ENCODE measurements around the gene EIF3L. TPM values are rescaled to one million over a fixed set of nuclear protein-coding genes. Genes with fewer than 3 reads are reported as not detected.

EIF3L gene
- total RNA-seq, 1 donor from 2014 or later: 452 TPM

- Mint-ChIP-seq H3K4me3 (ENCODE audit: unreplicated experiment) (peak overlapping the region; percentile 80), H3K4me1 (ENCODE audit: unreplicated experiment) (peaks cover 55% of the 10 kb centered on the region), H3K9me3 (ENCODE audit: unreplicated experiment) (no peaks in the 10 kb centered on the region), H3K27me3 (ENCODE audit: unreplicated experiment) (no peaks in the 10 kb centered on the region), H3K36me3 (ENCODE audit: unreplicated experiment) (no peaks in the 10 kb centered on the region), H3K27ac (ENCODE audit: unreplicated experiment) (peak overlapping the region; percentile 83)
- TF ChIP-seq CTCF (IDR thresholded peaks at IDR 0.05): no peak
- no peak for DNase-seq (ENCODE audit: extremely low spot score, unreplicated experiment)
Measured at GRCh38 chr22:37906364-37907008, 57.3 kb downstream of the EIF3L start.

DNA sequence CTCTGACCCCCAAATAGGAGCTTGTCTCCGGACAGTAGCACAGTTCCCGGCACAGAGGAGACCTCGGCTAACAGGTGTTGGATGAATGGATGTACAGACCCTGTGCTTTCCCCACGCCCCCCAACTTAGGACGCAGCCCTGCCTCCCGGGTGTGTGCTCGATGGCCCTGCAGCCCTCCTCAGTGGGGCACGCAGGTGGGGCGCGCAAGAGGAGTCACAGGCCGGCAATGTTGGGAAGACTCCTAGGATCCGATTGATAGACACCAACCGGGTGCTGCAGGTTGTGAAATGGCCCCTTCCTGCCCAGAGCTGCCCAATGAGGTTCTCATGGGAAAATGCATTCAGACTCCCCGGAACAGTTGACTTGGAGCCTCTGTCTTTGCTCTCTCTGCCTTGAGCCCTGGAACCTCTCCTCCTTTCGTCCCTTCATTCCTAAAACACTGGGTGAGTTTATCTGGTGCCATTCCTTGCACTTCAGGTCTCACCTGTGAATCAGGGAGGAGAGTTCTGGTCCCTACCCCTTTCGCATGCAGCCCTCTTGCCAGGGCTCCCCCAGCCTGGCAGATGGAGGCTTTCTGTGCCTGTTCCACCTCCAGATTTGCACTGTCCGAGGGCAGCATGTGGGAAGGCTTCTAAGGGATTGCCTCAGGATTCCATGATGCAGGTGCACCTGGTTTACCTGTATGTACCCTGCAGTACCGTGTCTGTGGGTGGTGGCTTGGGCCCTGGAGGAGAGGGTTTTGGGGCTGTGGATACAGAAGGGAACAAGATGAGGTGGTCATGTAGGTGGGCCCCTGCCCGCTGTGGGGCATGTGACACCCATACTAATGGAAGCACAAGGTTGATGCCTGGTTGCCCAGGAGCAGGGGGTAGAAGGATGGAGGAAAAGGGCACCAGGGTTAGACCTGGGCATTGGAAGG is 58.1 kb downstream of the EIF3L start:
- H3K9me3 Mint-ChIP-seq (ENCODE audit: unreplicated experiment): no peaks in the 10 kb centered on the region
- no peak for TF ChIP-seq CTCF (IDR thresholded peaks at IDR 0.05)
- H3K27me3 Mint-ChIP-seq (ENCODE audit: unreplicated experiment): no peaks in the 10 kb centered on the region
- peak overlapping the region; percentile 83 for H3K27ac Mint-ChIP-seq (ENCODE audit: unreplicated experiment)
- H3K4me1 Mint-ChIP-seq (ENCODE audit: unreplicated experiment): peaks cover 61% of the 10 kb centered on the region
- H3K4me3 Mint-ChIP-seq (ENCODE audit: unreplicated experiment): peak overlapping the region; percentile 80
- DNase-seq (ENCODE audit: extremely low spot score, unreplicated experiment): no peak
- no peaks in the 10 kb centered on the region for H3K36me3 Mint-ChIP-seq (ENCODE audit: unreplicated experiment)

GRCh38 chr22:37909766-37910165 is 60.5 kb downstream of the EIF3L start:
- H3K27me3 Mint-ChIP-seq (ENCODE audit: unreplicated experiment): no peaks in the 10 kb centered on the region
- TF ChIP-seq CTCF (IDR thresholded peaks at IDR 0.05): no peak
- DNase-seq (ENCODE audit: extremely low spot score, unreplicated experiment): no peak
- peak overlapping the region; percentile 93 for H3K27ac Mint-ChIP-seq (ENCODE audit: unreplicated experiment)
- H3K4me3 Mint-ChIP-seq (ENCODE audit: unreplicated experiment): peak overlapping the region; percentile 17
- peaks cover 62% of the 10 kb centered on the region for H3K4me1 Mint-ChIP-seq (ENCODE audit: unreplicated experiment)
- no peaks in the 10 kb centered on the region for H3K9me3 Mint-ChIP-seq (ENCODE audit: unreplicated experiment)
- H3K36me3 Mint-ChIP-seq (ENCODE audit: unreplicated experiment): no peaks in the 10 kb centered on the region

- Mint-ChIP-seq H3K27me3 (ENCODE audit: unreplicated experiment) (no peaks in the 10 kb centered on the region), H3K36me3 (ENCODE audit: unreplicated experiment) (no peaks in the 10 kb centered on the region), H3K4me1 (ENCODE audit: unreplicated experiment) (peaks cover 52% of the 10 kb centered on the region), H3K4me3 (ENCODE audit: unreplicated experiment) (peak overlapping the region; percentile 47), H3K9me3 (ENCODE audit: unreplicated experiment) (no peaks in the 10 kb centered on the region), H3K27ac (ENCODE audit: unreplicated experiment) (peak overlapping the region; percentile 93)
- TF ChIP-seq CTCF (IDR thresholded peaks at IDR 0.05): no peak
- no peak for DNase-seq (ENCODE audit: extremely low spot score, unreplicated experiment)
Measured at GRCh38 chr22:37910890-37911672, 61.9 kb downstream of the EIF3L start.

Data from osteocyte (in vitro differentiated cells).